Panc1 (cell line): ENCODE measurements around the gene GCNT3. TPM values are rescaled to one million over a fixed set of nuclear protein-coding genes. Genes with fewer than 3 reads are reported as not detected.

Experiments used
- ATAC-seq: fragments of 200-7000 bp; cut with Tn5 transposase; 2 replicates; pipeline ENCODE4 v1.9.1; 2020; ENCODE audit warnings: mild to moderate bottlenecking, moderate library complexity
- BruUV-seq: library from RNA; stranded (reverse); fragments of 400-500 nt; replicated peaks from 2 replicates; lab custom pipeline; 2021; lab: Mats Ljungman, UMichigan
- CTCF ChIA-PET: fragments of 300-600 bp; sonication (Branson Sonifier 250); formaldehyde crosslinking; loops from one replicate; lab custom pipeline; 2022; ENCODE audit warnings: antibody characterized with exemption; lab: Charles Lee
- POLR2A ChIA-PET: fragments of 300-600 bp; sonication (Branson Sonifier 250); formaldehyde crosslinking; loops from one replicate; lab custom pipeline; 2022; ENCODE audit warnings: antibody characterized with exemption; lab: Charles Lee
- DNase-seq: peaks from one replicate; pipeline ENCODE4 v3.0.0-alpha.2; 2010; ENCODE audit warnings: low read depth, low spot score
- H3K27ac ChIP-seq: 2 replicates; pipeline ENCODE4 v1.5.1; 2011; ENCODE audit warnings: mild to moderate bottlenecking, low read length, inconsistent platforms
- H3K27me3 ChIP-seq: fragments of 200-500 bp; sonication (Bioruptor generic); 2 replicates; pipeline ENCODE4 v1.6.0; 2014; ENCODE audit warnings: low read length, inconsistent platforms; ENCODE audit not compliant: control insufficient read depth, insufficient read depth
- H3K36me3 ChIP-seq: fragments of 200-500 bp; sonication (Bioruptor generic); 2 replicates; pipeline ENCODE4 v1.5.1; 2014; ENCODE audit warnings: inconsistent platforms, mild to moderate bottlenecking, low read length, moderate library complexity; ENCODE audit not compliant: control insufficient read depth, insufficient read depth
- H3K4me1 ChIP-seq: 2 replicates; pipeline ENCODE4 v1.5.1; 2011; ENCODE audit warnings: inconsistent platforms, mild to moderate bottlenecking, low read length, moderate library complexity; ENCODE audit not compliant: control insufficient read depth, insufficient read depth
- H3K4me3 ChIP-seq, 2 experiments: 2 replicates each; pipeline ENCODE4 v1.5.1; 2011 to 2012; ENCODE audit warnings: low read depth in 2 of 2, low read length in 2 of 2, mild to moderate bottlenecking in 2 of 2, inconsistent platforms in 1 of 2, moderate library complexity in 1 of 2
- H3K9me3 ChIP-seq: fragments of 200-500 bp; sonication (Bioruptor generic); 2 replicates; pipeline ENCODE4 v1.5.1; 2014; ENCODE audit warnings: low read depth, mild to moderate bottlenecking, inconsistent platforms, low read length, moderate library complexity; ENCODE audit not compliant: control insufficient read depth, insufficient read depth
- POLR2AphosphoS5 ChIP-seq: IDR thresholded peaks from 2 replicates; pipeline ENCODE4 v1.6.1; 2012; ENCODE audit warnings: mild to moderate bottlenecking, low read depth, low read length, moderate library complexity
- SIN3A ChIP-seq: IDR thresholded peaks from 2 replicates; pipeline ENCODE4 v1.6.1; 2012; ENCODE audit warnings: low read depth, mild to moderate bottlenecking, low read length, moderate library complexity, borderline replicate concordance; ENCODE audit not compliant: insufficient read depth
- TCF7L2 ChIP-seq: IDR thresholded peaks from 2 replicates; pipeline ENCODE4 v1.6.1; 2011; ENCODE audit warnings: mild to moderate bottlenecking, low read depth, low read length, inconsistent platforms
- in situ Hi-C: cut with HindIII; loops from 2 replicates; pipeline ENCODE4 v1.10.0; 2016; ENCODE audit warnings: low sequenced_read_pairs, low pct_unique_long_range_greater_than_20kb
- intact Hi-C: fragments of 100-400 bp; cut with micrococcal nuclease; formaldehyde crosslinking; loops from one replicate; pipeline ENCODE4 v1.10.0; 2022; ENCODE audit not compliant: unreplicated experiment
- total RNA-seq: library from RNA; stranded (reverse); gene quantifications from one replicate; pipeline ENCODE4 v1.2.1, GENCODE V29; 2021; ENCODE audit not compliant: unreplicated experiment
- TF ChIP-seq, protein P1 (sequence below): fragments of 450-650 bp; IDR thresholded peaks from 2 replicates; pipeline ENCODE4 v1.5.1; 2017; ENCODE audit warnings: mild to moderate bottlenecking
- TF ChIP-seq, protein P2 (sequence below), 2 experiments: IDR thresholded peaks; 2 replicates each; pipeline ENCODE4 v1.6.1; 2011 to 2012; ENCODE audit warnings: low read depth in 2 of 2, control low read depth in 1 of 2, low read length in 1 of 2, mild to moderate bottlenecking in 1 of 2, moderate library complexity in 1 of 2; ENCODE audit not compliant: insufficient read depth in 1 of 2

Gene GCNT3
- total RNA-seq, 1 experiment from 2014 or later, result not detected

DNA sequence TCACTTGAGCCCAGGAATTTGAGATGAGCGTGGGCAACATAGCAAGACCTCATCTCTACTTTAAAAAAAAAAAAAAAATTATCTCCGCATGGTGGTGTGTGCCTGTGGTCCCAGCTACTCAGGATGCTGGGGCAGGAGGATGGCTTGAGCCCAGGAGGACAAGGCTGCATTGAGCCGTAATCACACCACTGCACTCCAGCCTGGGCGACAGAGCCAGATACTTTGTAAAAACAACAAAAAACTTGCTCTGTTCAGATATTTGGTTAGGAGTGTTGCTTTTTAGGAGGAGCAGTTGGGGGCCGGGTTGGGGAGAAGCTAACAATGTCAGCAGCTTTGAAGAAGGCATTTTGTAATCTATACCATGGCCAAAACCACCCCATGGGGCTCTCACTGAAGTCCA lies 4.1 kb downstream of the GCNT3 start:
- Histone ChIP-seq H3K36me3 (no peaks in the 10 kb centered on the region), H3K9me3 (no peaks in the 10 kb centered on the region), H3K4me1 (no peaks in the 10 kb centered on the region), H3K4me3 (no peak overlapping the region), H3K27me3 (peaks cover 14% of the 10 kb centered on the region), H3K27ac (no peak overlapping the region)
- no TSS peak for BruUV-seq
- ChIA-PET CTCF (no interaction called here), POLR2A (no interaction called here)
- in situ Hi-C loops (no loop called here), intact Hi-C loops (no loop called here)
- no peak for TF ChIP-seq POLR2AphosphoS5
- no peak for TF ChIP-seq TCF7L2
- TF ChIP-seq, protein P1, sequence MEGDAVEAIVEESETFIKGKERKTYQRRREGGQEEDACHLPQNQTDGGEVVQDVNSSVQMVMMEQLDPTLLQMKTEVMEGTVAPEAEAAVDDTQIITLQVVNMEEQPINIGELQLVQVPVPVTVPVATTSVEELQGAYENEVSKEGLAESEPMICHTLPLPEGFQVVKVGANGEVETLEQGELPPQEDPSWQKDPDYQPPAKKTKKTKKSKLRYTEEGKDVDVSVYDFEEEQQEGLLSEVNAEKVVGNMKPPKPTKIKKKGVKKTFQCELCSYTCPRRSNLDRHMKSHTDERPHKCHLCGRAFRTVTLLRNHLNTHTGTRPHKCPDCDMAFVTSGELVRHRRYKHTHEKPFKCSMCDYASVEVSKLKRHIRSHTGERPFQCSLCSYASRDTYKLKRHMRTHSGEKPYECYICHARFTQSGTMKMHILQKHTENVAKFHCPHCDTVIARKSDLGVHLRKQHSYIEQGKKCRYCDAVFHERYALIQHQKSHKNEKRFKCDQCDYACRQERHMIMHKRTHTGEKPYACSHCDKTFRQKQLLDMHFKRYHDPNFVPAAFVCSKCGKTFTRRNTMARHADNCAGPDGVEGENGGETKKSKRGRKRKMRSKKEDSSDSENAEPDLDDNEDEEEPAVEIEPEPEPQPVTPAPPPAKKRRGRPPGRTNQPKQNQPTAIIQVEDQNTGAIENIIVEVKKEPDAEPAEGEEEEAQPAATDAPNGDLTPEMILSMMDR, result no peak
- TF ChIP-seq SIN3A, result no peak
- TF ChIP-seq, protein P2, sequence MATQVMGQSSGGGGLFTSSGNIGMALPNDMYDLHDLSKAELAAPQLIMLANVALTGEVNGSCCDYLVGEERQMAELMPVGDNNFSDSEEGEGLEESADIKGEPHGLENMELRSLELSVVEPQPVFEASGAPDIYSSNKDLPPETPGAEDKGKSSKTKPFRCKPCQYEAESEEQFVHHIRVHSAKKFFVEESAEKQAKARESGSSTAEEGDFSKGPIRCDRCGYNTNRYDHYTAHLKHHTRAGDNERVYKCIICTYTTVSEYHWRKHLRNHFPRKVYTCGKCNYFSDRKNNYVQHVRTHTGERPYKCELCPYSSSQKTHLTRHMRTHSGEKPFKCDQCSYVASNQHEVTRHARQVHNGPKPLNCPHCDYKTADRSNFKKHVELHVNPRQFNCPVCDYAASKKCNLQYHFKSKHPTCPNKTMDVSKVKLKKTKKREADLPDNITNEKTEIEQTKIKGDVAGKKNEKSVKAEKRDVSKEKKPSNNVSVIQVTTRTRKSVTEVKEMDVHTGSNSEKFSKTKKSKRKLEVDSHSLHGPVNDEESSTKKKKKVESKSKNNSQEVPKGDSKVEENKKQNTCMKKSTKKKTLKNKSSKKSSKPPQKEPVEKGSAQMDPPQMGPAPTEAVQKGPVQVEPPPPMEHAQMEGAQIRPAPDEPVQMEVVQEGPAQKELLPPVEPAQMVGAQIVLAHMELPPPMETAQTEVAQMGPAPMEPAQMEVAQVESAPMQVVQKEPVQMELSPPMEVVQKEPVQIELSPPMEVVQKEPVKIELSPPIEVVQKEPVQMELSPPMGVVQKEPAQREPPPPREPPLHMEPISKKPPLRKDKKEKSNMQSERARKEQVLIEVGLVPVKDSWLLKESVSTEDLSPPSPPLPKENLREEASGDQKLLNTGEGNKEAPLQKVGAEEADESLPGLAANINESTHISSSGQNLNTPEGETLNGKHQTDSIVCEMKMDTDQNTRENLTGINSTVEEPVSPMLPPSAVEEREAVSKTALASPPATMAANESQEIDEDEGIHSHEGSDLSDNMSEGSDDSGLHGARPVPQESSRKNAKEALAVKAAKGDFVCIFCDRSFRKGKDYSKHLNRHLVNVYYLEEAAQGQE (IDR thresholded peaks at IDR 0.05; ENCODE audit: insufficient read depth in 1 of 2, low read depth in 2 of 2, low read length in 1 of 2), result no peak
- ATAC-seq (no peak), DNase-seq (no peak)

DNA sequence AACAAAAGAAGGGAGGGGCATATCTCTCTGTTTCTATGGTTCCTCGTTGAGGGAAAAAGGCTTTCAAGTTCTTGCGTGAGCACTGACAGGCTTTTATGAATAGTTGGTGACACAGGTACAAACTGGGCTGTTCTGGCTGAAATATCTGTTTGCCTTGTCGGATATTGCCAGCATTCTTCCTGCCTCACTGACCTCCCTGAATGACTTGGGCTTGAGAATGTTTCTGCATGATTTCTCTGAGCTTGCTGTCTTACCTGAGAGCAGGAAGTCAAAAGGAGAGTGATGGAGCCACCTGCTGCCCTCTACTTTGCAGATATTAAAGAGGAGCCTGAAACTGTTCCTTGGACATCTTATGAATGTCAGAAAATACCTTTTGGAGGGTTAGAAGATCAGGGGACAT lies 4.8 kb downstream of the GCNT3 start:
- Histone ChIP-seq H3K27ac (no peak overlapping the region), H3K9me3 (no peaks in the 10 kb centered on the region), H3K4me1 (no peaks in the 10 kb centered on the region), H3K27me3 (peaks cover 14% of the 10 kb centered on the region), H3K4me3 (no peak overlapping the region), H3K36me3 (no peaks in the 10 kb centered on the region)
- ChIA-PET POLR2A (no interaction called here), CTCF (interaction anchor here (0.6 kb wide), 1 partner anchor 171 kb away, joined by 3 read pairs; no protein-coding TSS in a partner anchor)
- in situ Hi-C loops (no loop called here), intact Hi-C loops (no loop called here)
- no TSS peak for BruUV-seq
- DNase-seq (no peak), ATAC-seq (no peak)
- TF ChIP-seq, protein P1, result no peak; the same call in 1 of the 2 replicates
- TF ChIP-seq SIN3A (no peak), POLR2AphosphoS5 (no peak), TCF7L2 (no peak)
- TF ChIP-seq, protein P2 (IDR thresholded peaks at IDR 0.05; ENCODE audit: insufficient read depth in 1 of 2, low read depth in 2 of 2, low read length in 1 of 2), result no peak
